OCI-LY1 (cell line): ENCODE results near the gene BRIP1.

Source experiments
- EZH2 ChIP-seq: fragments of 200-600 bp; sonication (generic), shearing (Covaris generic); IDR thresholded peaks from 2 replicates; pipeline ENCODE4 v1.8.0; 2017; ENCODE audit warnings: borderline replicate concordance, mixed run types, mild to moderate bottlenecking, antibody characterized with exemption, low read length, moderate library complexity, mixed read lengths
- TF ChIP-seq, protein P1 (sequence below): fragments of 200-600 bp; sonication (generic), shearing (Covaris generic); IDR thresholded peaks from 2 replicates; pipeline ENCODE4 v1.5.1; 2017; ENCODE audit warnings: mild to moderate bottlenecking, antibody characterized with exemption, low read length, moderate library complexity, mixed read lengths

DNA sequence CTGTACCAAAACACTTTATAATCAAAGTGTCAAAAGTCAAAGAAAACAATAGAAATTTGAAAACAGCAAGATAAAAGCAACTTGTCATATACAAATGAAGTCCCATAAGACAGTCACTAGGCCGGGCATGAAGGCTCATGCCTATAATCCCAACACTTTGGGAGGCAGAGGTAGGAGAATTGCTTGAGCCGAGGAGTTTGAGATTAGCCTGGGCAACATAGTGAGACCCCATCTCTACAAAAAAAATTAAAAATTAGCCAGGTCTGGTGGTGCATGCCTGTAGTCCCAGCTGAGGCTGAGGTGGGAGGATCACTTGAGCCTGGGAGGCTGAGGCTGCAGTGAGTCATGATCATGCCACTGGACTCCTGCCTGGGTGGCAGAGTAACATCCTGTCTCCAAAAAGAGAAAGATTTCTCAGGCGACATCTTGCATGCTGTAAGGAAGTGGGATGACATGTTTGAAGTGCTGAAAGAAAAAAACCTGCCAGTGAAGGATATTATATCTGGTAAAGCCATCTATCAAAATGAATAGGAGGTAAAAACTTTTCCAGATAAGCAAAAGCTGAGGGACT, 173.6 kb downstream of the BRIP1 start:
- TF ChIP-seq, protein P1, sequence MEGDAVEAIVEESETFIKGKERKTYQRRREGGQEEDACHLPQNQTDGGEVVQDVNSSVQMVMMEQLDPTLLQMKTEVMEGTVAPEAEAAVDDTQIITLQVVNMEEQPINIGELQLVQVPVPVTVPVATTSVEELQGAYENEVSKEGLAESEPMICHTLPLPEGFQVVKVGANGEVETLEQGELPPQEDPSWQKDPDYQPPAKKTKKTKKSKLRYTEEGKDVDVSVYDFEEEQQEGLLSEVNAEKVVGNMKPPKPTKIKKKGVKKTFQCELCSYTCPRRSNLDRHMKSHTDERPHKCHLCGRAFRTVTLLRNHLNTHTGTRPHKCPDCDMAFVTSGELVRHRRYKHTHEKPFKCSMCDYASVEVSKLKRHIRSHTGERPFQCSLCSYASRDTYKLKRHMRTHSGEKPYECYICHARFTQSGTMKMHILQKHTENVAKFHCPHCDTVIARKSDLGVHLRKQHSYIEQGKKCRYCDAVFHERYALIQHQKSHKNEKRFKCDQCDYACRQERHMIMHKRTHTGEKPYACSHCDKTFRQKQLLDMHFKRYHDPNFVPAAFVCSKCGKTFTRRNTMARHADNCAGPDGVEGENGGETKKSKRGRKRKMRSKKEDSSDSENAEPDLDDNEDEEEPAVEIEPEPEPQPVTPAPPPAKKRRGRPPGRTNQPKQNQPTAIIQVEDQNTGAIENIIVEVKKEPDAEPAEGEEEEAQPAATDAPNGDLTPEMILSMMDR: no peak
- no peak for TF ChIP-seq EZH2
